ENCODE results near the gene LRRC66.

GRCh38 chr4:52037689-52038102 is 17.5 kb upstream of the LRRC66 start:
- no peak for TF ChIP-seq CTCF (conservative IDR thresholded peaks at IDR 0.05)
- no peak for TF ChIP-seq EZH2 (IDR thresholded peaks at IDR 0.05; ENCODE audit: low read depth)

Measured in PC-9 (cell line).